Amygdala (tissue), 56 donors: ENCODE measurements around the gene ZDHHC11.
"Not testable (repeated sequence)": the region's sequence is repeated elsewhere in the genome, so short reads cannot be mapped to it uniquely, and the experiment has no call there.

Source experiments
- DNase-seq, 56 donors: peaks; one replicate each; lab custom pipeline; 2025; lab: John Stamatoyannopoulos, UW

Gene ZDHHC11

DNA sequence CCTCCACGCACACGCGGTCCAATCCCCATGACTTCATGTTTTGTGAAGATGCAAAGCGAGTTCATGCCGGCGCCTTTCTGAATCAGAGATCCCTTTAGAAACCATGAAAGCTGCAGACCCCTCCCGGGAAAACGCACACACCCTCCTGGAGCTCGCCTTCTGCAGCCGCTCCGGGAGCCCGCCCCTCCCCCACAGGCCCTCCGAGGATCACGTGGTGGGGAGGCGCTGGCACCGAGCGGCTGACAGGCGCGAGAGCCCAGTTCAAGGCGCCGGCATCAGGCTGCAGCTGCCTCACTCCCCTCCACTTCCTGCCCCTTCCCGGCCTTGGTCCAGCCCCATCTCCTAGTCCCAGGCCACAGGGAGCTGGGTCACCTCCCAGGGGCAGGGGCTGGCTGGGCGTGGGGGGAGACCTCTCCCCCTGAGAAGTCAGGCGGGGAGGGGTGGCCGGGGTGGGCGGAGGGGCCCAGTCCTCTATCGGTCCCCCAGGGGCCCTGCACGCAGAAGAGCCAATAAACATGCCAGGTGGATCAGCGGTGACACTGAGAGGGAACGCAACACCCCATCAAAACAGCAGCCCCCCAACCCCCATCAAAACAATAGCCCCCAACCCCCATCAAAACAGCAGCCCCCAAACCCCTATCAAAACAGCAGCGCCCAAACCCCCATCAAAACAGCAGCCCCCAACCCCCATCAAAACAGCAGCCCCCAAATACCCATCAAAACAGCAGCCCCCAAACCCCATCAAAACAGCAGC lies 67.6 kb downstream of the ZDHHC11 start:
- DNase-seq, result not testable (repeated sequence)

DNA sequence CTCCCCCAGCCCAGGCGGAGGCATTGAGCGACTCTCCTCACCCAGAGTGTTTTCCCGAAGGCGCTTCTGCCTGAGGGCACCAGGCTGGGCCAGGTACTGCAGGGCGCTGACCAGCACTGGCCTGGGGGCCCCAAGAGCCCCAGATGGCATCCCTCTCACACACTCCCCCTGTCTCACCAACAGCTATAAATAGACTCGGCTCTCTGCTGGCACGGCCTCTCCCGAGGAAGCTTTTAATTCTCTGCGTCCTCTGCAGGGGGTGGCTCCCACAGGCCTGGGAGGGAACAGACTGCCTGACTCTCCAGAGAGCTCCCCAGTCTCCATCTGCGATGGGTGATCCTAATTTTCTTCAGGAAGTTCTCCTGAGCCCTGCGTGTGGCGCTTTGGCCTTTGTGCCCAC lies 68.4 kb downstream of the ZDHHC11 start:
- DNase-seq, result not testable (repeated sequence)

DNA sequence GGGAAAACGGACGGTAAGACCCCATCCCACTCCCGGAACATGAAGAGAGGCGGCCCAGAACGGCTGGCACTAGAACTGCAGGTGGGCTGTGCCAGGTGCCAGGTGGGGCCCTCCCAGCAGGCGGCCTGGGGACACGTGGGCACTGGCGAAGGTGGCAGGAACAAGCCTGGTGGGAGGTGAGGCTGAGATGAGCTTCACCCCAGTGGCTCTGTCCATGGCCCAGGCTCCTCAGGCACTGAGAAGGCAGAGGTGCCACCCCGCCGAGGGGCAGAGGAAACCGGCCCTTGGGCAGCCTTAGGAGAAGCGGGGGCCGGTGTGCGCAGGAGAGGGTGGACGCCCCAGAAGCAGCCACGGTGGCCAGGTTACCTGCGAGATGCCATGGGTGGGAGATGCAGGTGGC lies 70.2 kb downstream of the ZDHHC11 start:
- not testable (repeated sequence) for DNase-seq

DNA sequence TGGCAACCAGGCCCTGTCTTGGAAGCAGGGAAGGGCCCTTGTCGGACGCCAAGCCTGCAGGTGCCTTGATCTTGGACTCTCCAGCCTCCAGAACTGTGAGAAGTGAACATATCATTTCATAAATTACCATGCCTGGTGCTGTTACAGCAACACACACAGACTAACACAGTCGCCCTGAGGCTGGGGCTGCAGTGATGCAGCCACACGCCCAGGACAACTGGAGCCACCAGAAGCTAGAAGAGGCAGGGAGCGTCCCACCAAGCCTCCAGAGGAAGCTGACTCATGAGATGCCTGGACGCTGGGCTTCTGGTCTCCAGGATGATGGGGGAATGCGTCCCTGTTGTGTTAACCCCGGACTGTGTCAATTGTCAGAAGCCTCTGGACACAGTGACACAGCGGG lies 71.8 kb downstream of the ZDHHC11 start:
- not testable (repeated sequence) for DNase-seq

DNA sequence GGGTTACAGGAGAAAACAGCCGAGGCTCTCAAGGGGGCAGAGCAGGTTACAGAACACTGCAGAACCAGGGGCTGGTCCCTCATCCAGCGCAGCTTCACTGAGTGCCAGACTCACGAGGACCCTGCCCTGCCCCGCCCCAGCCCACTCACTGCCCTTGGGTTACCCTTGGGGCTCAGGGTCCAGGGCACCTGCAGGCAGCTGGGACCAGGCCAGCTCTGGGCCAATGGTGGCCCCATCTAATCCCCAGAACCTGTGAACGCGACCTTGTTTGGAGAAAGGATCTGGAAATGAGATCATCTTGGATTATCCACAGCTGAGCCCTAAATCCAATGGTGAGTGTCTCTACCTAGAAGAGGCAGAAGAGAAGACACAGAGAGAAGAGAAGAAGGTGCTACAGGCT lies 72.4 kb downstream of the ZDHHC11 start:
- not testable (repeated sequence) for DNase-seq

DNA sequence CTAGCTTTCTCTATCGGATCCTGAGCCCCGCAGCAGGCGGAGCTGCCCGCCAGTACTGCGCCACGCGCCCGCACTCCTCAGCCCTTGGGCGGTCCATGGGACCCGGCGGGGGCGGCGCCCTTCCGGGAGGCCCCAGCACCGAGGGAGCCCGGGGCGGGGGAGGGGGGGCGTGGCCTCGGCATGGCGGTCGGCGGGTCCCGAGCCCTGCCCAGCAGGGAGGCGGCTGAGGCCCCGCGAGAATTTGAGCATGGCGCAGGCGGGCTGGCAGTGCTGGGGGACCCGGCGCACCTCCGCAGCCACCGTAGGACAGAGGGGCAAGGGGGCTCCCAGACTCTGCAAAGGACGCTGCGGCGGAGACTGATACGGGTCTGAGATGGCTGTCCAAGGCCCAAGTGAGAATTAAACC lies 73.0 kb downstream of the ZDHHC11 start:
- DNase-seq, result no peak

DNA sequence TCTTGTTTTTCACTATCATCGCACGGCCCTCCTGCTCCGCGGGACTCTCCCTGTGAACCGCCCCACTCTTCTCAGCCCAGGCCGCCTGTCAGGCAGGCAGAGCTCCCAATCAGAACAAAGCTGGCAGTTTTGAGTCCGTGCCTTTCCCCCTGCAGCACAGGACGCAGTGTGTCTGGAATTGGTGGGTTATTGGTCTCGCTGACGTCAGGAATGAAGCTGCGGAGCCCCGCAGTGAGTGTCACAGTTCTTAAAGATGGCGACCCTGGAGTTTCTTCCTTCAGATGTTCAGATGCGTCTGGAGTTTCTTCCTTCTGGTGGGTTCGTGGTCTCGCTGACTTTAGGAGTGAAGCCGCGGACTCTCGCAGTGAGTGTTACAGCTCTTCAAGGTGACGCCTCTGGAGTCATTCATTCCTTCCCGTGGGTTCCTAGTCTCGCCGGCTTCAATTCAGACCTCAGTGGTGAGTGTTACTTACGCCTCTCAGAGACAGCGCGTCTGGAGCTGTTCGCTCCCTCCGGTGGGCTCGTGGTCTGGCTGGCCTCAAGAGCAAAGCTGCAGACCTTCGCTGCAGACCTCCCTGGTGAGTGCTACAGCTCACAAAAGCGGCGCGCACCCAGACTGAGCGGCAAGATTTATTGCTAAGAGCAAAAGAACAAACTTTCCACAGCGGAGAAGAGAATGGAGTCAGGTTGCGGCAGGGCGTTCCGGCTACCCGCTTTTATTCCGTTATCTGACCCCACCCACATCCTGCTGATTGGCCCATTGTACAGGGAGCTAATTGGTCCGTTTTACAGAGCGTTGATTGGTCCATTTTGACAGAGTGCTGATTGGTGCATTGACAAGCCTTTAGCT lies 73.7 kb downstream of the ZDHHC11 start:
- DNase-seq, result no peak

DNA sequence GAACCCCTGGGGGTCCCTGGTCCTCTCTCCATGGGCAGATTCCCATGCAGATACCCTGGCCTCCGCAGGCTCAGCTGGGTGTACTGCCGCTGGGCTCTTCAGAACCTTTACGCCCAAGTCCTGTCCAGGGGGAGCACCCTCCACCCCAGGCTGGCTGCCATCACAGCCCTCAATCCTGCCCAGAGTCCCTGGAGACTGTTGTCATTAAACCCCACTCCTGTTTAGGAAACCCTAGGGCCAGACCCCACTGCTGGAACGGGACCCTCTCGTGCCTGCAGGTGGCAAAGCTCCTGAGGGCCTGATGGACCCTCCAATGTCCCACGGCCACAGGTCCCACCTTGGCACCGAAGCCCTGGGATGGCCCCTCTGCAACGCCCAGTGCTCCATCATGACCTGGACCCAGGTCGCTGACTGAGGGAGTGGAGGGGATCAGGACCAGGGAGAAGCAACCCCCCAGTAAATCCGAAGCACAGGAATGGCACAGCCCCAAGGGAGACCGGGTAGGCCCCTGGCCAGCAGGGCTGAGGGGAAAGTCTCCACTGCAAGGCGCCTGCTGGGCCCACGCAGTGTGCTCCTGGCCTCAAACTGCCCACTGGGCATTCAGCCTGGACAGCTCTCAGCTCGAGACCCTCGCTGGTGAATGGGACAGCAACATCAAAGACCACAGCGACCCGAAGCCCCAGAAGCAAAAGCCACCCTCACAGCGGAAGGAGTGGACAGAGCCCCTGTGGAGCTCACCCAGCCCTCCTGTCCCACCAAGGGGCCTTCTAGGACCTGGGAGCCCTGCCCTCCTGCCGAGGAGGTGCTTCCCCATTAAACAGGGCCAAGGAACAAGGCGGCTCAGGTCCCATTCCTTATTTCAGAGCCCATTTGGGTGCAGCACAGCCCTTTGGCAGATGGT lies 74.6 kb downstream of the ZDHHC11 start:
- DNase-seq, result no peak

DNA sequence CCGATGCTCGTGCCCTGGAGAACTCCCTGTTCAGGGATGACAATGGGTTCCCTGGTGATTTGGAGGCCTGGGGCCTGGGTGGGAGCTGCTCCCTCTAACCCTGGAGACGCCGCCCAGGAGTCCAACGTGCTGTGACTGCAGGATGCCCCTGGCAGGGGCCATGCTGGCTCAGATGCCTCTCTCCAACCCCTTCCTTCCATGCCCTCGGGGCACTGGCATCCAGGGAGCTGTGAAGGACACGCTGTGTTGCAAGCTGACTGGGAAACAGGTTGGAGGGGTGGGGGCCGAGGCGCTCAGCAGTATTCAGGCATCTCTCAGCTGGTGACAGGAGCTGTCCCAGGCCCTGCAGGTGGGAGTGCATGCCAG lies 75.2 kb downstream of the ZDHHC11 start:
- peak in 1 of 56 donors; percentile 36 for DNase-seq

DNA sequence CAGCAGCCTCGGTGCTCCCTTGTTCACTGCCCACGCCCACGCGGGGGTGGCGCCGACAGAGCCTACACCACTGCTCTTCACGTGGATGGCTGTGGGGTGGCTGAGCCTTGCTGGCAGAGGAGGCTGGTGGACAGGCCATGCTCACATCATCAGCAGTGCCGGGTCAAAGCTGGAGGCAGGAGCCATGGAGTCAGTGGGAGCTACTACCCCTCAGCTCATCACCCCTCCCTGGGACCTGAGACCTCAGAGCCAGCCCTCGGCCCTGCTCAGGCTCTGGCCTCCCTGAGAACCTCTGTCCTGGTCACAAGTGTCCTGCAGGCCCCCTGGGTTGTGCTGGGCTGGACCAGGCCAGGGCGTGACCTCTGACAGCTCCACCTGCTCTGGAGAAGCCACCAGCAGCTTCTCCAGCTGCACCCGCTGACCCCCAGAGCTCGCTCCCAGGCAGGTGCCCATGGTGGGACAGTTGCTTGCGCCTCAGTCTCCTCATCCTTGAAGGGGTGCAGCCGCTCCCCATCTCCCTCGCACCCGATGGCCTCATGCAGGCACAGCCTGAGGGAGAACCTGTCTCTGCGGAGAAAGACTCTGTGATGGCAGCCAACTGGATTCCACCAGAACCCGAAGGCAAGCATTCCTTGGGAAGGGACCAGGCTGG lies 75.8 kb downstream of the ZDHHC11 start:
- DNase-seq, result not testable (repeated sequence)

DNA sequence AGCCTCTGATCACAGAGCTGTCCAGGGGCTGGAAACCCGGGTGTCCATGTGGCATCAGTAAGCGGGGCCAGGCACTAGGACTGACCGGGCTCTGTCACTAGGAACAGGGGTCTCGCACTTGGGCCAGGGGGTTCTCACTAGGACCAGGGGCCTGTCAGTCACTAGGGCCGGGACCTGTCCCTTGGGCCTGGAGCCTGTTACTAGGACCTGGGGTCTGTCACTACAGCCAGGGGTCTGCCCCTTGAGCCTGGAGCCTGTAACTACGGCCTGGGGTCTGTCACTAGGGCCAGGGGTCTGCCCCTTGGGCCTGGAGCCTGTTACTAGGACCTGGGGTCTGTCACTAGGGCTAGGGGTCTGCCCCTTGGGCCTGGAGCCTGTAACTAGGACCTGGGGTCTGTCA lies 76.5 kb downstream of the ZDHHC11 start:
- DNase-seq, result not testable (repeated sequence)

DNA sequence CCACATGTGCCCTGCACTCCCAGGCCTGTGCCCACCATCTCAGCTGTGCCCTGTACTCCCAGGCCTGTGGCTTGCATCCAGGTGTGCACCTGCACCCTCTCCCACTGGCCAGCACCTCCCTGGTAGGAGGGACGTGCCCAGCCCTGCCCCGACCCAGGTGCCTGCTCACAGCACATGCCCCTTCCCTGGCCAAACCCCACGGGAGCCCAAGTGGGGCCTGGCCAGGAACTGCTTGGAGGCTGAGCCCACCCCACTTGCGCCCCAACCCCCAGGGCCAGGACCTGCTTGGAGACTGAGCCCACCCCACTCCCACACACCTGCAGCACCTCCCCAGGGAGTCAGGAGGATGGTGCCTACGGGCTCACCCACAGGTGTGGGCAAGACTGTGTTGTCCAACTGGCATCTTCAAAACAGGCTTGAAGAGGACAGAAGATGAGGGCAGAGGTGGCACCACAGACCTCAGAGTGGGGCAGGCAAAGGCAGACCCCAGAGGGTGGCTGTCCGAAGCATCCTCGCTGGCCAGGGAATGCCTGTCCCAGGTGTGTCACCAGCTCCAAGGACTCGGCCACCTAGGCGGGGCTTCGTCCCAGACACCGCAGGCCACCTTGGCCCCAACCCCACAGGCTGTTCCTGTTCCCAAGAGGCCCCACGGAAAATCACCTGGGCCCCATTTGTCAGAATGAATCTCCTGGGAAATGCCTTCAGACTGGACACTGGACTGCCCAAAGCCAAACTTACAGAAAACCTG lies 77.1 kb downstream of the ZDHHC11 start:
- DNase-seq, result no peak

DNA sequence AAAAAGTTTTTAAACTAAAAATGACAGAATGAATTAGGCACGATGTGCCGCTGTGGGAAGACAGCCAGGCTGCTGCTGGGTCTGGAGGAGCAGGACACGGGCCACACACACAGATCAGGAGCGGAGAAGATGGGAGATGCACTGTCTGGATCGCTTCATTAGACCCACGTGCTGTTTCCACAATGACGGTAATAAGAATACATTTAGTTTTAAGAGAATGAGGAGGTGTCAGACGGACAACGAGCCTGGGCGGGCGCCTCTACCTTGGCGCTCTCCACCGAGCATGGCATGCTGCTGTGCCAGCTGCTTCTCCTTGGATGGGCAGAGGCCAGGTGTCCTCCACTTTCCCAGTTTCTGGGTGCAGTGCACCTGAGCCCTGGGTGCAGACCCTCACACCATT lies 77.9 kb downstream of the ZDHHC11 start:
- DNase-seq, result peak in 2 of 56 donors; percentile 41 to 49

DNA sequence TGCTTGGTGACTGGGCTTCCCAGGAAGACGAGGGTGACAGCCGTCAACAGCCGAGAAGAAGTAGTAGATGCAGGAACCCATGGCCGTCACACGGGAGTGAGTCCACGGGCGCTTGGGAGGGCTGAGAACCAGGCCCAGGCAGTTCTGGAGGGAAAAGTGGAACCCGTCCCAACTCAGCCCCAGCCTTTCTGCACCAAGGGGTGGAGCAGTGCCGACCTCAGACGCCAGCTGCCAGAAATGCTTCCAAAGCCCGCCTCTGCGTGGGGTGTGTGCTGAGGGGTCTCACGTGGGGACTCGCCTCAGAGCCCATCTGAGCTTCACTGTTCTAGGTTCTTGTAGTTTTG lies 78.3 kb downstream of the ZDHHC11 start:
- DNase-seq, result not testable (repeated sequence)

DNA sequence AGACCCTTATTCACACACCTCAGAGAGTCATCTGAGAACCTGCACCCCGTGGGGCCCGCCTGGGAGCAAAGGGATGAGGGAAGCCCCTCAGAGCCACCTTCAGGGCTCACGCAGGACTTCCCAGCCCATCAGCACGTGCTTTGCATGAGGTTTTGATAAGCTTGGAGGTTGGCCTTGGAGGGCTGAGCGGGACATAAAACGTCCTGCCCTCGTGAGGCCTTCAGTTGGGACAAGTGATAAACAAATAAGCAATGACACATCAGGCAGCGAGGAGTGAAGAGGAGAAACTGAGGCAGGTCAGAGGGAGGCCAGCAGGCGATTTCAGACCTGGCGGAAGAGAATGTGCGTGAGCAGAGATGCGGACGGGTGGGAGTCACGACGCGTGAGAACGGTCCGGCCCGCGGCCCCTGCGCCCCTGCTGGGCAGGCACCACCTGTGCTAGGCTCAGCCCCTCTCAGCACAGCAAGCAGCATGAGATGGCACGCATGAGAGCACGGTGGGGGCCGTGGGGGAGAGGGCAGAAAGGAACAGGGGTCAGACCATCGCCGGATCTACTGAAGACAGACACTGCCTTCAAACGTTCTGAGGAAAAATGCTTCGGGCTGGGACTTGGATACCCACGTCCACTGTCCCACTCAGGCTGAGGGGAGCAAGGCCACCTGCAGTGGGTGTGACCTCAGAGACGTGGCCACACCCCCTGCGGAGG lies 78.8 kb downstream of the ZDHHC11 start:
- DNase-seq, result not testable (repeated sequence)

DNA sequence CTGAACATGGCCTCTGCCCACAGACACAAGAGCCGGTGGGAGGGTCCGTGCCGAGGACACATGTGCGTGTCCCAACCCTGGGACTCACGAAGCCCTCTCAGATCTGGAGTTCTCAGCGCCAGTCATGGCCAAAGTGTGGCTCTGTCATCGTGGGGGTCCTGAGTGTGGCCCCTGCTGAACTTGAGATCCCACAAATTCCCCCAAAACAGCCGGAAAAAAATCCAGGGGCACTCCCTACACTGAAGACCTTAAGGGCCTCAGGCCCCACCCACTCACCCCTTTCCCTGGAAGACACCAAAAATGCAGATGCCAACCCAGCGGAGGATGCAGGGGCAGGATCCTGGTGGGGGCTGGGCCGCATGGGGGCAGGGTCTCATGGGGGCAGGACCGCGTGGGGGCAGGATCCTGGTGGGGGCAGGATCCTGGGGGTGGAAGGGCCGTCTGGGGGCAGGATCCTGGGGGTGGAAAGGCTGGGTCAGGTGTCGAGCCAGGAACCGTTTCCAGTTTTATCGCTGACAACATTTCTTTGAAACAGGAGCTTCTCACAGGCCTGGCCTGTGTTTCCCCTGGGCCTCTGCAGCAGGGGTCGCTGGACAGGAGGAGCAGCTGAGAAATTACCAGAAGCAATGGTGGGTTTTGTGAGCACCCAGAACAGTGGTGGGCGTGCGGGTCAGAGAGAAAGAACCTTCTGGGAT lies 79.6 kb downstream of the ZDHHC11 start:
- not testable (repeated sequence) for DNase-seq

DNA sequence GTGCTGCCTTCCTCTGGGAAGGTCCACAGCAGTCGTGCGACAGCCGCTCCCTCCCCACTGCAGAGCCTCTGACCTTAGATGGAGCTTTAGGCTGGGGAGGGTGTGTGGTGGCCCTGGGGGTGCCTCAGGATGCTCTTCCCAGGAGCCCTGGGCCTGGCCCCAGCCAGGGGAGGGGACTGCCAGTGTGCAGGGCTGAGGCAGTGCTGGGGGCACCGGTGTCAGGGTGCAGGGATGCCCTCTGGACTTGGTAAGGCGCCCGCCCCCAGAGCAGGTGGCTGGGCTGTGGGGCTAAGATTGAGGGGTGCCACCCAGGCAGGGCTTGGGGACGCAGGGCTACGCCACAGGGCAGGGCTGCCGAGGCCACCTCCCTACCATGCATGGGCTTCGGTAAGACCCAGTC lies 80.2 kb downstream of the ZDHHC11 start:
- DNase-seq, result not testable (repeated sequence)

DNA sequence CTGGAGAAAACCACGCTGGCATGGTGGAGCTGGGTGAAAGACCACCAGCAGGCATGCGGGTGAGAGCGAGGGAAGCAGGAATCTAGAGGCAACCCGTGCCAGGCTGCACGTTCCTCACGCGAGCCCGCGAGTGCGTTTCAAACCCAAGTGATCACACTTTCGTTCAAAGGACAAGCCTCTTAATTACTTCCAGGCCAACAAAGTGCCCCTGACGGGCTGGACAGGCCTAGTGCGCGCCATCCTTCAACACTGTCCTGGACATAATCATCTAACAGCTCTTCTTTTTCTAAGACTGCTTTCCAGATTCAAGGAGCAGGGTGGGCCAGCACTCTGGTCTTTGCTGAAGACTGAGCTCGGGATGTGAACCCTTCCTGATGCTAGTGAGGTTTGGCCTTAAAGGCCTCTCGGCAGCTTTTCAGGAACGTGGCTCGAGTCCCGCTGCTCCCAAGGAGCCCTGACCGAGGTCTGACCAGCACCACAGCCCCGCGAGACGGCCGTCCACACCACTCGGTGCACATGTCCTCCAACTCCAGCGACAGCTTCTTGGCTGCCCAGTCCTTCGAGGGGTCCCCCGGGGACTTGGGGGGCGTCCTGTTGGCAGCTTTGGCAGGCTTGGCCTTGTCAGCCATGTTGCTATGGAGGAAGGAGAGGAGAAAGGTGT lies 81.2 kb downstream of the ZDHHC11 start:
- DNase-seq, result not testable (repeated sequence)
